NCI-H1092 treated with DMSO at 0.1 percent for 48 hours (cell line): ENCODE results near the gene P2RX6.
A peak's percentile ranks its signal among the peaks of the same experiment; 100 is the strongest.

Experiments
- DNase-seq: peaks from one replicate; lab custom pipeline; 2025; lab: John Stamatoyannopoulos, UW

The P2RX6 gene

DNA sequence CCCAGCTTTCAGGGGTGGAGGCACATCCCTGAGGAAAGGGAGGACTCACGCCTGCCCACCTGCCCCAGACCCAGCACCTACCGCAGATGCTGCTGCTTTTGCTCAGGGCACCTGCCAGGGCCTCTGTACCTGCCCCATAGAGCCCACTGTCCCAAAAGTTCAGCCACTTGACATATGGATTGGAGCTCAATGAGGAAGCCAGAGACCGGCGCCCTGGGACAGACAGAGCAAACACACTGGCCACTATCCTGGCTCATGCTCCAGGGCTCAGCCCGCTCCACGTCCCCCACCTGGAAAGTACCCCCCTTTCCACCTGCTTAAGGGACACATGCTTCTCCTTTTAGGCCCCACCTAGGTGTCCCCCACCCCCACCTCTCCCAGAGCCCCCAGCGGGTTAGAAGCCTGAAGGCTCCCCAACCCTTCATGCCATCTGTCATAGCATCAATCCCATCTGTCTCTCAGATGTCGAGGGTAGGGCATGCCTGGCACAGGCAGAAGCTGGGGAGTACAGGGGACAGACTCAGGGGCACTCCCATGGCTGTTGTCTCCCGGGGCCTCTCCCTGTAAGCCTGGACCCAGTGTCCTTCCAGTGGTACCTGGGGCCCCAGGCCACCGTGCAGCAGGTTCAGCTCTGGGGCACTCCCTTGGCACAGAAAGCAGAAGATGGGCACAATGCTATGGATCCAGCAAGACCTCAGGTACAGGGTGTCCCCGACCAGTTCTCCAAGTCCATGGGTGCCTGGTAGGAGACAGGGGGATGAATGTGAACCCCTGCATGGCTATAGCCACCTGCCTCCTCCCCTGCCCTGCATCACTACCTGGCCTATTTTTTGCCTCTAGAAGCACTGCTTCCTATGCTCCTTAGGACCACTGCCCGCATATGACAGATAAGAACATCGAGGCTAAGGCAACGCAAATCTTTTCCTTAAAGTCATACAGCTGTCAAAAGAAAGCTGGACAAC, 2.2 kb upstream of the P2RX6 start:
- no peak for DNase-seq

DNA sequence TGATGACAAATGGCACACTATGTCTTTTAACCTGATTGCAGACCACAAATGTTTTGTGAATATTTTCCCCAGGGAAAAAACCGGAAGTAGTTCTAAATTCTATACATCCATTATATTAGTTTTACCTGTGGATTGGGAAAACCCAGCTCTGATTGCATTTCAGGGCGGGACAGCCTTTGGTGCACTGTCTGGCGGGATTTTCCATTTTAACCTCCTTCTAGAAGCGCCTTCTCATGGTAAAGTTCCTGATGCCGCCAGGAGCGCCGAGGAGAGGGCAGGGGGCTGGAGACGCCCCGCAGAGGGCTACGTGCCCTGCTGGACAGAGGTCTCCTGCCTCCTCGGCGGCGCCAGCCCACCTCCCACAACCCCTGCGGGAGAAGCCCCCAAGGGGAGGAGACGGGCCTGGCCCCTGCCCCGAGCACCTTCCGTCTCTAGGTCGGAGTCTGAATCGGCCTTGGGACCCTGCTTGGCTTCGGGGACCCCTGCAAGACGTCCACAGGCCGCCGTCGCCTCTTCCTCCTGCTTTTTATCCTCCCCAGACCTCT, 1.2 kb upstream of the P2RX6 start:
- DNase-seq, result no peak

DNA sequence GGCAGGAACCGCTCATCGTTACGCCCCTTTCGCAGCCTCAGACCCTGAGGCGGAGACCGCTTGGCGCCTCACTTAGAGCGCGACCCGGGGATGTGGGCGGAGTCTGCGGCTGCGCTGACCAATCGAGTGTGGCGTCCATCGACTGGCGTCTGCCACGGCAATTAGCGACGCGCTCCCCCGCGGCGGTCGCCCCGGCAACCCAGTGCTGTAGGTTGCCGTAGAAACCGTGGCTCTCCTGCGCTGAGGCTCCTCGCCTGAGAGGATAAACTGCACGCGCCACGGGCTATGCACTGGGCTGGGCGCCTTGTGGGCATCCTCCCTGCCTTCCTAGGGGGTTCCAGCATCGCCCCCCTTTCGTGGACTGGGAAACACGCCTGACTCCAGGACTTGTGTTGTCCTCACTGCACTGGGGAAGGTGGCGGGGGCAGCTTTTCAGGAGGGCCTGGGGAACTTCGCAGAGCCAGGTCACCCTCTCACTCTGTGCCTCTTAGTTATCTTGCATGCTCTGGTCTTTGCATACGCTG, 701 bp upstream of the P2RX6 start:
- DNase-seq, result peak; percentile 96

DNA sequence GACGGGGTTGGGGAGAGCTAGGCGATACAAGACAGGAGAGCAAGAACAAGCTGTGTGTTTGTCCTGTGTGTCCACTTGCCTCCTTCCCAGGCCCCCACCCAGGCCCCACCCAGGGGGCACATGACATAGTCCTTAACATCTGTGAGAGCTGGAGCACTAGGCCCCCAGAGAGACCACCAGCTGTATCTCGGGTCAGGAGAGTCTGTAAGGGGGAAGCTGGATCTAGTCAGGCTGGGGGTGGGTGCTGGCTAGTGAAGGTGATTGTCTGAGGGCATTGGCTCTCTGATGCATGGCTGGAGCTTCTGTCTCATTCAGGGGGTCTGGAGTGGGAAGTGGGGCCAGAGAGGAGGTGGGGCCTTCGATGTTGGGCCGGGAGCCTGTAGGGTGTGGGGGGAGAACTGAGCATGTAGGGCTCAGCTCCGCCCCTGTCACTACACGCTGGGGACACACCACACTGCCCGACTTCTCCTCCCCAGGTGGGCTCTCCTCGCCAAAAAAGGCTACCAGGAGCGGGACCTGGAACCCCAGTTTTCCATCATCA, 571 bp downstream of the P2RX6 start:
- DNase-seq, result no peak

DNA sequence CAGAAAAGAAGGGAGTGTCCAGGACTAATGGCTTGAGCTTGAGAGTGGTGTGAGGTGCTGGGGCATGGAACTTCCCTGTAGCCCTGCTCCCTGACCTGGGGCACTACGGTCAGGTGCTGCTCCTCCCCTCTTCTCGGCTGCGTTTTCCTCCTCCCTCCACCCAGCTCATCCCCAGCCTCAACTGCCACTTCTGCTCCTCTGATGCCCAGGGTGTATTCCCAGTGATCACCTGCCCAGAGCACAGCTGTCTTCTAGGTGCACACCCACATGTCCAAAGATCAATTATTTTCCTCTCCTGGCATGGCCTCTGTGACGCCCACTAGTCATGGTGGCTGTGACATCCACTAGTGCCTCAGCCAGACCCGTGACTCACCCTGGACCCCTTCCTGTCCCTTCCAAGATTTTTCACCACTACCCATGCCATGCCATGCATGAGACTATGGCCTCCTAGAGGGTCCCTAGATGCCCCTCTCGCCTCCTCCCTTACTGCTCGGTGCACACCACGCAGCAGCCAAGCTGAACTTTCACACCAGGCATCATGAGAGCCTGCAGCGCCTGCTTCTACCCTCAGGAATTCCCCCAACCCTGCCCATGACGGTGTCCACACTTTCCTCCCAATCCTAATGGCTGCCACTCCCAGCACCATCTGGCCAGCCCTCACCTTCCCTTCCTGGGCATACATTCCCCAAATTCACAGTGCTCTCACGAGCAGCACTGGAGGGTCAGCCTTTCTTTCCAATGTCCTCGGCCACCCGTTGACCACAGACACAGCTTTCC, 1.9 kb downstream of the P2RX6 start:
- no peak for DNase-seq

DNA sequence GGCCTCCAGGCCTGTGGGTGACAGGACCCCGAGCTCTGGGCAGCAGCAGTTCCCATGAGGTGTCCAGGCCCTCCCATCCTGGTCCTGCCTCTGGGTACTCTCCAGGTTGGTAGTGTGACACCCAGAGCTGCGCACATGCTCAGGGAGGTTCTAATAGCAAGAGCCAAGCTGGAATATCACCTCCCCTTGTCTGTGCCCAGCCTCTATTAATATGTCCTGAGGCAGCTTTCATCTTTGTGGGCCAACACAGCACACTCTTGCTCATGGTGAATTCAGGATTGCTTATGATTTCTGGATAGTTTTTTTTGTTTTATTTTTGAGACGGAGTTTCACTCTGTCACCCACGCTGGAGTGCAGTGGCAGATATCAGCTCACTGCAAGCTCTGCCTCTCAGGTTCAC, 3.3 kb downstream of the P2RX6 start:
- no peak for DNase-seq

DNA sequence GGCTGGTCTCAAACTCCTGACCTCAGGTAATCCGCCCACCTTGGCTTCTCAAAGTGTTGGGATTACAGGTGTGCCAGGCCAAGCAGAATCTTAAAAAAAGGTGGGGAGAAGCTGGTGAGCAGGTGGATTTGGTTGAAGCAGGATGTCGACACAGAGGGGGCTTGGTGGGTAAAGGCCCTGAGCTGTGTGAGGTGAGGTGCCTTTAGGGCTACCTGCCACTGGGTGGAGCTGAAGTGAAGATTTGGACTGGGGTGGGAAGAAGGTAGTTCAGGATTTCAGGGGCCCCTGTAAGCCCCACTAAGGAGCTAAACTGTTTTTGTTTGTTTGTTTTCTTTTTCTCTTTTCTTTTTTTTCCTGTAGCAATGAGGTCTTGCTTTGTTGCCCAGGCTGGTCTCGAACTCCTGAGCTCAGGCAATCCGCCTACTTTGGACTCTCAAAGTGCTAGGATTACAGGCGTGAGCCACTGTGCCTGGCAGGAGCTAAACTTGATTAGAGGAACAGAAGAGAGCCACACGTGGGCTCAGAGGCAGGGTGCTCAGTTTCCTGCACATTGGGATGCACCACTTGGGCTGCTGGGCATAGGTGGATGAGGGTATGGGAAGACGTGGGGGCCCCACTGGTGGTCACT, 6.0 kb downstream of the P2RX6 start:
- DNase-seq, result peak; percentile 27

DNA sequence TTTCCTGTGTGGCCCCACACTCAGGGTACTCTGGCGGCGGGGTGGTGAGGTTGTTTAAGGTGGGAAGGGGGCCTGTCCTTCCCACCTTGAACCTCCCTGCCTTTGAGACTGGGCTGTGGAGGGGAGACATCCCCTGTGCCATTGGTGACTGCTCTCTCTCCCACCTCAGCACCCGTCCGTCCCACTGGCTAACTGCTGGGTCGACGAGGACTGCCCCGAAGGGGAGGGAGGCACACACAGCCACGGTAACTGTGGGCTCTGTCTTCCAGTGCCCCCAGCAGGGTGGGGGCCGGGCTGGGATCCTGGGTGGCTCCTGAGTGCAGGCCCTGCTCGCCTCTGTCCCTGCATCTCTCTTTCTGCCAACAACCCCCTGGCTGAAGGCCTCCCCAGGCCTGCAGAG, 7.5 kb downstream of the P2RX6 start:
- DNase-seq, result no peak

DNA sequence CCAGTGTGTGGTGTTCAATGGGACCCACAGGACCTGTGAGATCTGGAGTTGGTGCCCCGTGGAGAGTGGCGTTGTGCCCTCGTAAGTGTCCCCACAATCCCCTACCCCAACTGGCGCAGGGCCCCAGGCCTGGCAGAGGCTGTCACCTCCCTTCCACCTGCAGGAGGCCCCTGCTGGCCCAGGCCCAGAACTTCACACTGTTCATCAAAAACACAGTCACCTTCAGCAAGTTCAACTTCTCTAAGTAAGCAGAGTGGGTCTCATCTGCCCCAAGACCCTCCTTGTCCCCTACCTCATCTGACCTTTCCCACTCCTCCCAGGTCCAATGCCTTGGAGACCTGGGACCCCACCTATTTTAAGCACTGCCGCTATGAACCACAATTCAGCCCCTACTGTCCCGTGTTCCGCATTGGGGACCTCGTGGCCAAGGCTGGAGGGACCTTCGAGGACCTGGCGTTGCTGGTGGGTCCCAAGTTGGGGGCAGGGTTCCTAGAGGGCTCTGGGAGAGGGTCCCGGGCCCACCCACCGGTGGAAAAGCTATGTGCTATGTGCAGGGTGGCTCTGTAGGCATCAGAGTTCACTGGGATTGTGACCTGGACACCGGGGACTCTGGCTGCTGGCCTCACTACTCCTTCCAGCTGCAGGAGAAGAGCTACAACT, 8.1 kb downstream of the P2RX6 start:
- DNase-seq, result no peak

DNA sequence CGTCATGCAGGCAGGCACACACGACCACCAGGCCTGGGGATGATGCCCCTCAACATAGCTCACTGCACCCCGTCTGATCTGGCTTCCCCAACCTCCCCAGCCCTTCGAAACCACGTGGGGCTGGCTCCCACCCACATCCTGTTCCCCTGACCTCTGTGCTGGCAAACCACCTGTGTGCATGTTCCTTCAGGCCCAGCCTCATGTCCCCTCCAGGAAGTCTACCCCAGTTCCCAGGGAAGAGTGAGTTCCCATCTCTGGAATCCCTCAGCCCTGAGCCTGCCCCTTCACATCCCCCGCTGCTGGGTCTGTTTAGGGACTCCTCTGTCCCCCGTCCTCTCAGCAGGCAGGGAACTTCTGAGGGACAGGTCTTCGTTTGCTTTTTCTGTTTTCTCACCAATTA, 10.3 kb downstream of the P2RX6 start:
- no peak for DNase-seq

DNA sequence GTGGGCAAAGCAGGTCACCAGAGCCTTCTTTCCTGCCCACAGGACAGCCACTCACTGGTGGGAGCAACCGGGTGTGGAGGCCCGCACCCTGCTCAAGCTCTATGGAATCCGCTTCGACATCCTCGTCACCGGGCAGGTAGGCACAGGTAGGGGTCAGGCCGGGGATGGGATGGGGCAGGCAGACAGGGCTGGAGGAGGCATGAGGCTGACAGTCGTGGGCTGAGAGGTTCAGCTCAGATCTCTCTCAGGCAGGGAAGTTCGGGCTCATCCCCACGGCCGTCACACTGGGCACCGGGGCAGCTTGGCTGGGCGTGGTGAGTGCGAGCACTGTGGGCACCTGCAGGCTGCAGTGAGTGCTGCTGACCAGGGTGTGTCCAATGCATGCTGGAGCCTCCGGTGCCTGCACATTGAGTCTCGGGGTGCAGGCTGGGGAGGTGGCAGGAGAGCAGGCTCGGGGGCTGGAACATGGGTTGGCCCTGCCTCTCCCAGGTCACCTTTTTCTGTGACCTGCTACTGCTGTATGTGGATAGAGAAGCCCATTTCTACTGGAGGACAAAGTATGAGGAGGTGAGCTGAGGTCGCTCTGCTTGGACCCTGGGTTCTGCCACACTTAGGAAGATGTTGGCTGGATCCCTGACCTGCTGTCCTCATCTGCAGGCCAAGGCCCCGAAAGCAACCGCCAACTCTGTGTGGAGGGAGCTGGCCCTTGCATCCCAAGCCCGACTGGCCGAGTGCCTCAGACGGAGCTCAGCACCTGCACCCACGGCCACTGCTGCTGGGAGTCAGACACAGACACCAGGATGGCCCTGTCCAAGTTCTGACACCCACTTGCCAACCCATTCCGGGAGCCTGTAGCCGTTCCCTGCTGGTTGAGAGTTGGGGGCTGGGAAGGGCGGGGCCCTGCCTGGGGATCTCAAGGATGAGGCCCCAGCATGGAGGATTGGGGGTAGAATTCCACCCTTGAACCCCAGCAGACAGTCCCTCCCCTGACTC, 11.1 kb downstream of the P2RX6 start:
- DNase-seq, result no peak

DNA sequence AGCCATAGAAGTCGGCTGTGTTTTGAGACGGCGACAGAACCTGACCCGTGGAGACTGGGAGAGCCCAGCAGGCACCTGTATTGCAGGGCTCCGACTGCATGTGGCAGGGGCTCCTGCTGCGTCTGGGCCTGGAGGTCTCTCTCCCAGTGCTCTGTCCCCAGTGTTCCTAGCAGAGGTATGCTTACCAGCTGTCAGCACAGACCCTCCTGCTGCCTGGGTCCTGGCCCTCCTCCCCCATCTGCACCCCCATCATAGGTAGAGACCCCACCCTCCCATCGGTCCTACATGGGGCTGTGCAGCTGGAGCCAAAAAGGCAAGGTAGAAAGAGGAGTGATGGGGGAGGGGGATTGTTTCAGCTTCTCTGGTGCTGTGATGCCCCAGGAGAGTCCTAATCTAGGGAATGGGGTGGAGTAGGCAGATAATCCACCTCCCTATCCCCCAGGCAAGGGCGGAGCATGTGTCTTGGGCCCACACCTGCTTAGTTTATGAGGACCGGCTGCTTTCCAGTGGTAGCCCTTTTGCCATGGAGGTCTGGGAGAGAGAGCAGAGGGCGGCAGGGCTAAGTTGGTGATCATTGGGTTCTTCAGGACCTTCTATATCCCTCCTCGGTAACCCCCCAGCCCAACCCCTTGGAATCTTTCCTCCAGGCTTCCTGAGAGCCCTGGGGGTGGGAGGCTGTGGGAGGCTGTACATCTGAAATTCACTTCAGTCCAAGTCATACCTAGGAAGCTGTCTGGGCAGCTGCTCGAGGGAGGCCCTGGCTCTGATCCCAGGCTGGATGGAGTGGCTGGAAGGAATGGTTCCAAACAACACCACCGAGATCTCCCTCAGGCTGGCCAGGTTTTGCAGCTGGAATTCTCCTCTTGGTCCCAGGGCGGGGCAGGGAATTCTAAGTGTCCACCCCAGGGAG, 12.1 kb downstream of the P2RX6 start:
- DNase-seq, result peak; percentile 67

DNA sequence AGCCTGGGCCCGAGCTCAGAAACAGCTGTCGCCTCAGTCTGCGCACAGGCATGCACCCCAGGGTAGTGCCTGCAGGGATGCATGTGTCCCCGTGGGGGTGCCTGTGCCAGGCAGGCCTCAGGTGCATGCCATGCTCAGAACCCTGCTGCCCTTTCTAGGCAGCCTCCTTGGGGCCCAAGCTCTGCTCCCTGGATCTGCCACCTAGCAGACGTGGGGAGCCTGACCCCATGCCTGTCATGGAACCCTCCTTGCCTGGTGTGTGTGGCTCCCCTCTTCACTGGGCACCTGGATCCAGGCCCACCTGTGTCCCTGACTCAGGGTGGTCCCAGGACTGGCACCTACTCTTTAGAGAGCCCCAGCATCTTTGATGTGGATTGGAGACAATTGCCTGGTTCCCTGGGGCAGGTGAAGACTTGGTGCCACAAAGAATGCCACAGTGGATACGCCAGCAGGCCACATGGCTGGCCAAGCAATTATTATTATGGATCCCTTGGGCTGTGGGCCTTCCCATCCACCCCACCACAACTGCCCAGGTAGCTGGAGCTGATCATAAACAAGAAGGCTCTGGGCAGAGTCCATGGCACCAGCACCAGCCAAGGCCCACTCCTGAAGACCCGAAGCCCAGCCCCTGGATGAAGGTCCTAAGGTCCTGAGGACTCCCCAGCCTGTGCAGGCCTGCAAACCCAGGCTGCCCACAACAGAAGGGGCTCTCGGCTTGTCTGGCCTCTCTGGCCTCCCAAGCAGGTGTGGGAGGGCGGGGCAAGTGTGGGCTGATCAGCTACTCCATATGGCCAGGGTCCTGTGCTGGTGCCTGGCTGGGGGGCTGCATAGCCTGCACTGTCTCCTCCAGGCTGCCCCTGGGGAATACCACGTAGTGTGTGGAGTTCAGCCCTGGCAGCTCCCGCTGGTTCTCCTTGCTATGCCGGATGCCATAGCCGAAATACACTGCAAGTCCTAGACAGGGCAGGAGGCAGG, 13.6 kb downstream of the P2RX6 start:
- DNase-seq, result no peak

DNA sequence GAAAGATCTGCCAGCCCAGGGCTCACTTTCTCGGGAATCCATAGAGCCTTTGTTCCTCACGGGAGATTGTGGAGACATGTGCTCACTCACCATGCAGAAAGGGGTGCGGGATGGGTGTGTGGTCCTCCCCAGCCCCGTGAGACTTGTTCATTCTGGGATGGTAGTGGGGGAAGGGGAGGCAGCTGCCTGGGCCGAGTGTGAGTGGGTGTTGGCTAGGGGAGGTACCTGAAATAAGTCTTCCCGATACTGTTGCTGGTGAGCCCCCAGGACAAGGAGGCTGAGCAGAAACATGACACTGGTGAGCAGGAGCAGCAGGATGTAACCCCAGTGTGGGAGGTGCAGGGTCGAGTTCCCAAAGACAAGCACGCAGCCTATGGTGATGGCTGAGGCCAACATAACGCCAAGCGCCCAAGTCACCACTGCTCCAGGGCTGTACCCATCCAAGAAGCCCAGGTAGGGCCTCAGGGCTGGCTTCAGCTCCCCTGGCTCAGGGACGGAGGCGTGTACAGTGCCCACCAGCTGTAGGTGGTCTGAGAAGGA, 14.6 kb downstream of the P2RX6 start:
- no peak for DNase-seq

DNA sequence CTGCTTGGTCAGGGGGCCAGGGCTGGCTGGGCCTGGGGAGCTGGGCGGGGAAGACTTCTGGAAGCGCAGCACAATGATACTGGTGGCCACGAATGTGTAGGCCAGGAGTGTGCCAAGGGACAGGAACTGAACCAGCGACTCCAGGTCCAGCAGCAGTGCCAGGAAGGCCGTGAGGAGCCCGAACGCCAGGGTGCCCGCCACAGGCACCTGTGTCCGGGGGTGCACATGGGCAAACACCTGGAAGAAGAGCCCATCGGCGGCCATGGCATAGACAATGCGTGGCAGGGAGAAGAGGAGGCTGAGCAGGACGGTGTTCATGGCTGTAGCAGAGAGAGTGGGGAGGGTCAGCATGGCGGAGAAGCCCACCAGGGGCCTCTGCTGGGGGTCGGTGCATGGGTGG, 15.1 kb downstream of the P2RX6 start:
- no peak for DNase-seq

DNA sequence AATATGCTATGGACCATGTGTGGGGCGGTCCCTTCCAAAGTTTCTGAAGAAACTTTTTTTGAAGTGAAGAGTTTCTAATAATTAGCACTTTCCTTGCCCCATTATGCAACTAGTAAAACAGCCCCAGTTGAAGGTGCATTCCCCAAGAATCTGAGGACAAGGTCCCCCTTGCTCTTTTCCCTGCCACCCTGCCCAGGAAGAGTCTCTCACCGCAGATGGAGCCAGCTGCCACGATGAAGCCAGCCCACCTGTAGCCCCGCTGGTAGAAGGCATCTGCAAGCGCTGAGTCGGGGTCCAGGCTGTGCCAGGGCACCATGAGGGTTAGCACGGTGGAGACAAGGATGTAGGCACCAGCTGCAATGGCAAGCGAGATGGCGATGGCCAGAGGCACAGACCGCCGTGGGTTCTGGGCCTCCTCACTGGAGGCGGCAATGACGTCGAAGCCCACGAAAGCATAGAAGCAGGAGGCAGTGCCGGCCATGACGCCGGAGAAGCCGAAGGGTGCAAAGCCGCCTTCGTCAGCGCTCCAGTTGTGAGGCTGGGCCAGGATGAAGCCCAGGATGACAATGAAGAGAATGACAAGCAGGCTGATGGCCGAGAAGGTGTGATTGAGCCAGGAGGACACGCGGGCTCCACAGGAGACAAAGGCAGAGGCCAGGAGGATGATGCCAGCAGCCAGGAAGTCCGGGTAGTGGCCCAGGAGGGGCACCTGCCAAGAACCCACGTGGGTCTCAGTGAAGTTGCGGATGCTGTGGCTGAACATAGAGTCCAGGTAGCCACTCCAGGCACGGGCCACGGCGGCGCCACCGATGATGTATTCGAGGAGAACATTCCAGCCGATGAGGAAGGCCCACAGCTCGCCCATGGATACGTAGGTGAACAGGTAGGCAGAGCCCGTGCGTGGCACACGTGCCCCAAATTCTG, 15.9 kb downstream of the P2RX6 start:
- no peak for DNase-seq
